H1 (cell line): ENCODE measurements around the gene KEL. TPM values are rescaled to one million over a fixed set of nuclear protein-coding genes. Genes with fewer than 3 reads are reported as not detected.

Experiments
- ASH2L ChIP-seq: fragments of 200-600, 300-600 bp; sonication (generic); IDR thresholded peaks from one replicate; pipeline ENCODE4 v1.7.1; 2017; ENCODE audit warnings: low read length
- CEBPB ChIP-seq: IDR thresholded peaks from 2 replicates; pipeline ENCODE4 v1.6.1; 2012; ENCODE audit warnings: low read depth, low read length
- POU5F1 ChIP-seq: IDR thresholded peaks from 2 replicates; pipeline ENCODE4 v1.6.1; 2011; ENCODE audit warnings: low read depth, mild to moderate bottlenecking, low read length, moderate library complexity
- RNF2 ChIP-seq: fragments of 200-900, 300-1000 bp; sonication (generic); IDR thresholded peaks from 2 replicates; pipeline ENCODE4 v1.7.1; 2016; ENCODE audit warnings: borderline replicate concordance, low read depth, mild to moderate bottlenecking, antibody characterized with exemption, low read length; ENCODE audit not compliant: poor library complexity, severe bottlenecking; ENCODE audit errors: missing control alignments
- SAP30 ChIP-seq: fragments of 300-600 bp; sonication (generic); IDR thresholded peaks from 2 replicates; pipeline ENCODE4 v1.7.1; 2012; ENCODE audit warnings: low read length, moderate library complexity, mild to moderate bottlenecking, inconsistent platforms; ENCODE audit not compliant: insufficient read depth, insufficient replicate concordance
- polyA plus RNA-seq, 7 experiments: library from polyadenylated mRNA; depleted of rRNA in 3 of 7; stranded (reverse) in 5 of 7; unstranded in 2 of 7; fragments of >200 nt in 5 of 7; fragments of 200-250 nt in 2 of 7; gene quantifications; 1 replicate in 5 of 7; 2 replicates in 1 of 7; 4 replicates in 1 of 7; pipeline versions ENCODE4 v1.2.1 to v1.2.3, GENCODE V29; 2011 to 2013; ENCODE audit warnings: missing spikeins in 2 of 7, mixed read lengths in 2 of 7
- total RNA-seq: library from RNA; stranded (reverse); fragmentation: NEBNext Ultra II Directional; extraction: Animal tissue kit (Norgen Biotek cat#: 25700); gene quantifications from 2 replicates; pipeline ENCODE4 v1.2.1, GENCODE V29; 2021
- TF ChIP-seq, protein P1 (sequence below): fragments of 300-600 bp; sonication (generic); IDR thresholded peaks from 2 replicates; pipeline ENCODE4 v1.7.1; 2012; ENCODE audit warnings: low read length, moderate library complexity, mild to moderate bottlenecking, inconsistent platforms; ENCODE audit not compliant: insufficient replicate concordance

The KEL gene
- total and polyA plus RNA-seq, 2 of the 8 experiments (the other 6 are each of a cell fraction or from before 2014, with no cell fraction given): 1.8 to 1.9 TPM

DNA sequence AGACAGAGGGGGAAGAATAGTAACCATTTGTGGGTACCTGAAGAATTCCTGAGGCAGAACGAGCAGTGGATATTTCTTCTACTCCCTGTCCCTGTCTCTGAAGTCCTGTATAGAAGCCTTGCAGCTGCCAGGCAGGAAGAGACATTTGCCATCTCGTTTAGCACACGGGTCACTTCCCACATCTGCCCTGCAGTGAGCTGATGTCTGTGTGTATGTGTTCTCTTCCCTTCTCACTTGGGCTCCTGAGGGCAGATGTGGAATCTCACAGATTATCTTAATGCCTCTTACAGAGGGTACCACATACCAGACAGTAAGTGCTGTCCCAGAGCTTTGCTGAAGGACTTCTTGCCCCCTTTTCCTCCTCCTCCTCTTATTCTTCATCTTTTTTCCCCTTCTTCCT lies 62.5 kb downstream of the KEL start (continued):
- TF ChIP-seq SAP30: no peak
- TF ChIP-seq POU5F1: no peak
- no peak for TF ChIP-seq RNF2
- TF ChIP-seq, protein P1, sequence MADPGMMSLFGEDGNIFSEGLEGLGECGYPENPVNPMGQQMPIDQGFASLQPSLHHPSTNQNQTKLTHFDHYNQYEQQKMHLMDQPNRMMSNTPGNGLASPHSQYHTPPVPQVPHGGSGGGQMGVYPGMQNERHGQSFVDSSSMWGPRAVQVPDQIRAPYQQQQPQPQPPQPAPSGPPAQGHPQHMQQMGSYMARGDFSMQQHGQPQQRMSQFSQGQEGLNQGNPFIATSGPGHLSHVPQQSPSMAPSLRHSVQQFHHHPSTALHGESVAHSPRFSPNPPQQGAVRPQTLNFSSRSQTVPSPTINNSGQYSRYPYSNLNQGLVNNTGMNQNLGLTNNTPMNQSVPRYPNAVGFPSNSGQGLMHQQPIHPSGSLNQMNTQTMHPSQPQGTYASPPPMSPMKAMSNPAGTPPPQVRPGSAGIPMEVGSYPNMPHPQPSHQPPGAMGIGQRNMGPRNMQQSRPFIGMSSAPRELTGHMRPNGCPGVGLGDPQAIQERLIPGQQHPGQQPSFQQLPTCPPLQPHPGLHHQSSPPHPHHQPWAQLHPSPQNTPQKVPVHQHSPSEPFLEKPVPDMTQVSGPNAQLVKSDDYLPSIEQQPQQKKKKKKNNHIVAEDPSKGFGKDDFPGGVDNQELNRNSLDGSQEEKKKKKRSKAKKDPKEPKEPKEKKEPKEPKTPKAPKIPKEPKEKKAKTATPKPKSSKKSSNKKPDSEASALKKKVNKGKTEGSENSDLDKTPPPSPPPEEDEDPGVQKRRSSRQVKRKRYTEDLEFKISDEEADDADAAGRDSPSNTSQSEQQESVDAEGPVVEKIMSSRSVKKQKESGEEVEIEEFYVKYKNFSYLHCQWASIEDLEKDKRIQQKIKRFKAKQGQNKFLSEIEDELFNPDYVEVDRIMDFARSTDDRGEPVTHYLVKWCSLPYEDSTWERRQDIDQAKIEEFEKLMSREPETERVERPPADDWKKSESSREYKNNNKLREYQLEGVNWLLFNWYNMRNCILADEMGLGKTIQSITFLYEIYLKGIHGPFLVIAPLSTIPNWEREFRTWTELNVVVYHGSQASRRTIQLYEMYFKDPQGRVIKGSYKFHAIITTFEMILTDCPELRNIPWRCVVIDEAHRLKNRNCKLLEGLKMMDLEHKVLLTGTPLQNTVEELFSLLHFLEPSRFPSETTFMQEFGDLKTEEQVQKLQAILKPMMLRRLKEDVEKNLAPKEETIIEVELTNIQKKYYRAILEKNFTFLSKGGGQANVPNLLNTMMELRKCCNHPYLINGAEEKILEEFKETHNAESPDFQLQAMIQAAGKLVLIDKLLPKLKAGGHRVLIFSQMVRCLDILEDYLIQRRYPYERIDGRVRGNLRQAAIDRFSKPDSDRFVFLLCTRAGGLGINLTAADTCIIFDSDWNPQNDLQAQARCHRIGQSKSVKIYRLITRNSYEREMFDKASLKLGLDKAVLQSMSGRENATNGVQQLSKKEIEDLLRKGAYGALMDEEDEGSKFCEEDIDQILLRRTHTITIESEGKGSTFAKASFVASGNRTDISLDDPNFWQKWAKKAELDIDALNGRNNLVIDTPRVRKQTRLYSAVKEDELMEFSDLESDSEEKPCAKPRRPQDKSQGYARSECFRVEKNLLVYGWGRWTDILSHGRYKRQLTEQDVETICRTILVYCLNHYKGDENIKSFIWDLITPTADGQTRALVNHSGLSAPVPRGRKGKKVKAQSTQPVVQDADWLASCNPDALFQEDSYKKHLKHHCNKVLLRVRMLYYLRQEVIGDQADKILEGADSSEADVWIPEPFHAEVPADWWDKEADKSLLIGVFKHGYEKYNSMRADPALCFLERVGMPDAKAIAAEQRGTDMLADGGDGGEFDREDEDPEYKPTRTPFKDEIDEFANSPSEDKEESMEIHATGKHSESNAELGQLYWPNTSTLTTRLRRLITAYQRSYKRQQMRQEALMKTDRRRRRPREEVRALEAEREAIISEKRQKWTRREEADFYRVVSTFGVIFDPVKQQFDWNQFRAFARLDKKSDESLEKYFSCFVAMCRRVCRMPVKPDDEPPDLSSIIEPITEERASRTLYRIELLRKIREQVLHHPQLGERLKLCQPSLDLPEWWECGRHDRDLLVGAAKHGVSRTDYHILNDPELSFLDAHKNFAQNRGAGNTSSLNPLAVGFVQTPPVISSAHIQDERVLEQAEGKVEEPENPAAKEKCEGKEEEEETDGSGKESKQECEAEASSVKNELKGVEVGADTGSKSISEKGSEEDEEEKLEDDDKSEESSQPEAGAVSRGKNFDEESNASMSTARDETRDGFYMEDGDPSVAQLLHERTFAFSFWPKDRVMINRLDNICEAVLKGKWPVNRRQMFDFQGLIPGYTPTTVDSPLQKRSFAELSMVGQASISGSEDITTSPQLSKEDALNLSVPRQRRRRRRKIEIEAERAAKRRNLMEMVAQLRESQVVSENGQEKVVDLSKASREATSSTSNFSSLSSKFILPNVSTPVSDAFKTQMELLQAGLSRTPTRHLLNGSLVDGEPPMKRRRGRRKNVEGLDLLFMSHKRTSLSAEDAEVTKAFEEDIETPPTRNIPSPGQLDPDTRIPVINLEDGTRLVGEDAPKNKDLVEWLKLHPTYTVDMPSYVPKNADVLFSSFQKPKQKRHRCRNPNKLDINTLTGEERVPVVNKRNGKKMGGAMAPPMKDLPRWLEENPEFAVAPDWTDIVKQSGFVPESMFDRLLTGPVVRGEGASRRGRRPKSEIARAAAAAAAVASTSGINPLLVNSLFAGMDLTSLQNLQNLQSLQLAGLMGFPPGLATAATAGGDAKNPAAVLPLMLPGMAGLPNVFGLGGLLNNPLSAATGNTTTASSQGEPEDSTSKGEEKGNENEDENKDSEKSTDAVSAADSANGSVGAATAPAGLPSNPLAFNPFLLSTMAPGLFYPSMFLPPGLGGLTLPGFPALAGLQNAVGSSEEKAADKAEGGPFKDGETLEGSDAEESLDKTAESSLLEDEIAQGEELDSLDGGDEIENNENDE: no peak
- no peak for TF ChIP-seq CEBPB
- TF ChIP-seq ASH2L: no peak
